GM23248 (cell line): ENCODE data around the gene ARHGAP4. TPM values are rescaled to one million over a fixed set of nuclear protein-coding genes. Genes with fewer than 3 reads are reported as not detected.

Experiments used
- DNase-seq: peaks from one replicate; pipeline ENCODE4 v3.0.0-alpha.2; 2015
- H2AFZ ChIP-seq: fragments of 200-600 bp; sonication (generic); 2 replicates; pipeline ENCODE4 v1.6.1; 2016; ENCODE audit warnings: antibody characterized with exemption
- H3F3A ChIP-seq: fragments of 200-600 bp; sonication (generic); 2 replicates; pipeline ENCODE4 v1.6.1; 2016; ENCODE audit warnings: mild to moderate bottlenecking, antibody characterized with exemption, mixed run types; ENCODE audit not compliant: insufficient read depth
- H3K27ac ChIP-seq: fragments of 200-600 bp; sonication (generic); 2 replicates; pipeline ENCODE4 v1.5.1; 2016; ENCODE audit warnings: mild to moderate bottlenecking
- H3K27me3 ChIP-seq: fragments of 200-600 bp; sonication (generic); replicated peaks from 2 replicates; pipeline ENCODE4 v1.6.1; 2016; ENCODE audit warnings: mild to moderate bottlenecking; ENCODE audit not compliant: insufficient read depth
- H3K36me3 ChIP-seq: fragments of 200-600 bp; sonication (generic); 2 replicates; pipeline ENCODE4 v1.6.1; 2016; ENCODE audit warnings: low read depth, mild to moderate bottlenecking
- H3K4me1 ChIP-seq: fragments of 200-600 bp; sonication (generic); 2 replicates; pipeline ENCODE4 v1.6.1; 2016; ENCODE audit warnings: mild to moderate bottlenecking; ENCODE audit not compliant: insufficient read depth
- H3K4me2 ChIP-seq: fragments of 200-600 bp; sonication (generic); one replicate; pipeline ENCODE4 v1.6.1; 2016; ENCODE audit warnings: mild to moderate bottlenecking; ENCODE audit not compliant: unreplicated experiment
- H3K4me3 ChIP-seq: fragments of 200-600 bp; sonication (generic); 2 replicates; pipeline ENCODE4 v1.5.1; 2016; ENCODE audit warnings: mild to moderate bottlenecking
- H3K79me2 ChIP-seq: fragments of 200-600 bp; sonication (generic); 2 replicates; pipeline ENCODE4 v1.6.1; 2016; ENCODE audit warnings: mild to moderate bottlenecking; ENCODE audit not compliant: insufficient read depth
- H3K9ac ChIP-seq: fragments of 200-600 bp; sonication (generic); 2 replicates; pipeline ENCODE4 v1.6.1; 2016; ENCODE audit warnings: mild to moderate bottlenecking
- H3K9me2 ChIP-seq: fragments of 200-600 bp; sonication (generic); 2 replicates; pipeline ENCODE4 v1.6.1; 2016; ENCODE audit warnings: mixed run types, mild to moderate bottlenecking, moderate library complexity; ENCODE audit not compliant: insufficient read depth
- H3K9me3 ChIP-seq: fragments of 200-600 bp; sonication (generic); one replicate; pipeline ENCODE4 v1.6.1; 2017; ENCODE audit warnings: low read depth
- H4K20me1 ChIP-seq: fragments of 200-600 bp; sonication (generic); 2 replicates; pipeline ENCODE4 v1.6.0; 2016; ENCODE audit not compliant: insufficient read depth
- EZH2 ChIP-seq: fragments of 200-600 bp; sonication (generic); IDR thresholded peaks from 2 replicates; pipeline ENCODE4 v1.6.1; 2018; ENCODE audit warnings: antibody characterized with exemption, mild to moderate bottlenecking; ENCODE audit not compliant: insufficient read depth, poor library complexity, severe bottlenecking
- EZH2phosphoT487 ChIP-seq: fragments of 200-600 bp; sonication (generic); IDR thresholded peaks from 2 replicates; pipeline ENCODE4 v1.6.1; 2018; ENCODE audit warnings: antibody characterized with exemption, moderate library complexity, mild to moderate bottlenecking, low read depth; ENCODE audit not compliant: insufficient read depth
- WGBS, 2 experiments: methylation state at CpG; one replicate each; pipeline ENCODE4 v1.1.6; 2015 to 2017; ENCODE audit warnings: low lambda C conversion rate in 2 of 2, low coverage in 1 of 2; ENCODE audit errors: missing lambda C conversion rate in 2 of 2; 5-methylcytosine and 5-hydroxymethylcytosine counted together
- in situ Hi-C: fragments of 300-500 bp; cut with MboI; formaldehyde crosslinking; loops from 2 replicates; pipeline ENCODE4 v1.15.0; 2020
- polyA plus RNA-seq: library from polyadenylated mRNA; unstranded; fragments of >200 nt; fragmentation: Nextera tagmentation; extraction: Ambion mirVana; gene quantifications from 2 replicates; pipeline ENCODE4 v1.2.1, GENCODE V29; 2016
- total RNA-seq: library from RNA; depleted of rRNA; stranded (reverse); fragments of >200 nt; shearing (Covaris generic); gene quantifications from 2 replicates; pipeline ENCODE4 v1.2.3, GENCODE V29; 2014

Gene ARHGAP4
- total and polyA plus RNA-seq, 2 experiments from 2014 or later: 0.45 to 2.8 TPM

DNA sequence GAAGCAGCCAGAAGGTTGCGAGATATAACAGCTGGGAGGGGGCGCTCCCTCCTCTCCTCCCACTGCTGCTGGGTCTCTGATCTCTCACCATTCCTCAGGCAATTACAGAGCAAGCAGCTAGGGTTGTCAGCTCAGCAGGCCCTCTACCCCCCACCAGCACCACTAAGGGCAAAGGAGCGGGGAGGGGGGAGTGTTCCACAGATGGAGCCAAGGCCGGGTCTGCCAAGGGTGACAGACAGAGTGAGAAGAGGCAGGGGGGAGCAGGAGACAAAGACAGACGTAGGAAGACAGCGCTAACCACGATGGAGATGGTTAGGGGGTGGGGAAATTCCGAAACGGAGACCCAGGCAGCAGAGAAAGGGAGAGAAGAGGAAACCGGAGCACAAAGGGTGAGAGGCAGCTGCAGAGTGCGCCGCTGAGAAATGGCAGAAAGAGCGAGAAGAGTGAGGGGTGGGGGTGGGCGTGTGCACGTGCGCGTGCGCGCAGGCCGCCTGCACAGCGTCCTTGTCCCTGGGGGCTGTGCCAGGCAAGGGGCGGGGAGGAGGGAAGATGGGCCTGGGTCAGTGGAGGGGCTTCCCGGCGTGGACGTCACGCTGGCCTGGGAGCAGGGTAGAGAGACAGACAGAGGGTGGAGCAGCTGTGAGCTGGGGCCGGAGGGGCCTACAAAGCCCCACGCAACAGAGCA, 47.0 kb downstream of the ARHGAP4 start:
- Histone ChIP-seq H3F3A (no peaks in the 10 kb centered on the region), H3K79me2 (no peaks in the 10 kb centered on the region), H3K27ac (no peak overlapping the region), H3K4me2 (no peak overlapping the region), H3K27me3 (no peaks in the 10 kb centered on the region; the same call in 1 of the 2 replicates), H3K9ac (no peak overlapping the region), H3K9me3 (no peaks in the 10 kb centered on the region), H2AFZ (no peak overlapping the region), H4K20me1 (no peaks in the 10 kb centered on the region), H3K36me3 (no peaks in the 10 kb centered on the region), H3K9me2 (no peaks in the 10 kb centered on the region), H3K4me1 (no peaks in the 10 kb centered on the region), H3K4me3 (no peak overlapping the region)
- TF ChIP-seq EZH2phosphoT487 (no peak), EZH2 (no peak)
- 2 to 20% methylated on average over 2 to 27 of the region's 28 CpGs for WGBS, 2 experiments
- no peak for DNase-seq
- in situ Hi-C loops: no loop called here

DNA sequence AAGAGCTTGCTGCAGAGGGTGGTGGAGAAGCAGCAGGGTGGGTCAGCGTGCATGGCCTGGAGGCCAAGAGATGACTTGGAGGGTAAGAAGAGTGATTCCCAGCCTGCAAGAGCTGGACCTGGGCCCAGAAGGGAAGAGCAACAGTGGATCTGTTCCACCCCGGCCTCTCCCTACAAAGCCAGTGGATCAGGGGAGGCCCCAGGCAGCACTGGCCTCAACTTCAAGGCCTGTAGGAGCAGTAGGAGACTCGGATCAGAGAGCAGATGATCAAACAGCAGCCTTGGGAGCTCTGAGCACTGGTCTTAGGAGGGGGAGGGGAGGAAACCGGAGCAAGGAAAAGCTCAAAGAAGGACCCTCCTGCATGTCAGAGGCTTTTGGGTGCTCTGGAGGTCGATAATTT, 47.7 kb downstream of the ARHGAP4 start:
- no peak for TF ChIP-seq EZH2phosphoT487
- no peak for TF ChIP-seq EZH2
- Histone ChIP-seq H3K36me3 (no peaks in the 10 kb centered on the region), H3F3A (no peaks in the 10 kb centered on the region), H3K4me3 (no peak overlapping the region), H3K27ac (no peak overlapping the region), H3K9me3 (no peaks in the 10 kb centered on the region), H4K20me1 (no peaks in the 10 kb centered on the region), H3K79me2 (no peaks in the 10 kb centered on the region), H3K9me2 (no peaks in the 10 kb centered on the region), H3K4me1 (no peaks in the 10 kb centered on the region), H3K4me2 (no peak overlapping the region), H3K27me3 (no peaks in the 10 kb centered on the region), H3K9ac (no peak overlapping the region), H2AFZ (no peak overlapping the region)
- in situ Hi-C loops: no loop called here
- WGBS, 2 experiments: 13 to 22% methylated on average over 3 to 5 of the region's 5 CpGs
- DNase-seq: no peak

DNA sequence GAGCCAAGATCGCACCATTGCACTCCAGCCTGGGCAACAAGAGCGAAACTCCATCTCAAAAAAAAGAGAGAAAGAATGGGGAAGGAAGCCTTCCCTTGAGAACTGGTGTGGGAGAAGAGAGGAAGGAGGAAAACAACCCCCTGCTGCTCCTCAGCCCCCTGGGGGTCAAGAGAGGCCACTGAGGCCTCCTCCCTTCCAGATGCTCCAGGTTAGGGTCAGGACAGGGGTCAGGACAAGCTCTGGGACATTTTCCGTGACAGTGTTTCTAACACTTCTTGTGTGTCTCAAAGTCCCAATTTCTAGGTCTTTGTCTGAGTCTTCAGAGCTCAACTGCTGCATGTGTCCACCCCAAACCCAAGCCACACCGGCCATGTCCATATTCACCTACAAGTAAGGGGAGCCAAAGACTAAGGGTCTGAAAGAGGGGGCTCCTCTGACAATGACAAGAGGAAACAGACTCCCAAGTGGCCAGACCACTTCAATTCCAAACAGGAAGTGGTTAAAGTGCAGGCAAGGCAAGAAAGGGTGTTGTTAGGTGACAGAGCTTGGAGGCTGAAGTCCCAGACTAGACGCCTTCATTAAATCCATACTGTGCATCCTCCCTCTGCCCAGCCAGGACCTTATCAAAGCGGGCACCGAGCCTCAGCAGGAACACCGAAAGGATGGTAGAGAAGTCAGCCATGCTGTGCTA, 48.3 kb downstream of the ARHGAP4 start:
- Histone ChIP-seq H3K27me3 (no peaks in the 10 kb centered on the region), H3F3A (no peaks in the 10 kb centered on the region), H3K36me3 (no peaks in the 10 kb centered on the region), H3K9me3 (no peaks in the 10 kb centered on the region), H3K4me2 (no peak overlapping the region), H3K27ac (no peak overlapping the region), H3K79me2 (no peaks in the 10 kb centered on the region), H3K9me2 (no peaks in the 10 kb centered on the region), H3K4me3 (no peak overlapping the region), H2AFZ (no peak overlapping the region), H3K9ac (no peak overlapping the region), H3K4me1 (no peaks in the 10 kb centered on the region), H4K20me1 (no peaks in the 10 kb centered on the region)
- TF ChIP-seq EZH2 (no peak), EZH2phosphoT487 (no peak)
- in situ Hi-C loops: no loop called here
- 60 to 80% methylated on average over 6 to 8 of the region's 8 CpGs for WGBS, 2 experiments
- DNase-seq: no peak

DNA sequence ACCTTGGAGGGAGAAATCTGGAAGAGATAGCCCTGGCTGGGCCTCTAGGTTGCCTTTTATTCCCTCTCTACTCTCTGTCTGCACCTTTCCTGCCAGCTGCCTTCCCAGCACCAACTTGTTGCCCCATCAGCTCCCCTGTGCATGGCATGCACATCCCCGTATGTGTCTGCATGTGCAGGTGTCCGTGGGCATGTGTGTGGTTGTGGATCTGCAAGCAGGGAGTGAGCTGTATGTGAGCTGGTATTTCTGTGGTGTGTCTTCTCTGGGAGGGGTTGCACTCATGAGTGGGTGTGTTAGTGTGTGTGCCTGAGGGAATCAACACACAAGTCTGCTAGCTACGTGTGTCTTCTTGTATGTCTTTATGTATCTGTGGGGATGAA, 50.0 kb downstream of the ARHGAP4 start:
- no peaks in the 10 kb centered on the region for H3K4me1 ChIP-seq
- no peaks in the 10 kb centered on the region for H3K27me3 ChIP-seq
- no peaks in the 10 kb centered on the region for H3K9me3 ChIP-seq
- no peaks in the 10 kb centered on the region for H3K36me3 ChIP-seq
- no peak for DNase-seq
- TF ChIP-seq EZH2: no peak
- no peak for TF ChIP-seq EZH2phosphoT487
- no peaks in the 10 kb centered on the region for H3K9me2 ChIP-seq
- in situ Hi-C loops: no loop called here
- no peak overlapping the region for H3K4me3 ChIP-seq
- H3K27ac ChIP-seq: no peak overlapping the region
- no peak overlapping the region for H2AFZ ChIP-seq
- no peak overlapping the region for H3K9ac ChIP-seq
- no peaks in the 10 kb centered on the region for H3F3A ChIP-seq
- H3K79me2 ChIP-seq: no peaks in the 10 kb centered on the region
- H3K4me2 ChIP-seq: no peak overlapping the region
- no peaks in the 10 kb centered on the region for H4K20me1 ChIP-seq
- WGBS, 2 experiments: 0 to 13% methylated on average over 3 of the region's 3 CpGs
